Measurements from ENCODE around the gene ANKFN1. TPM values are rescaled to one million over a fixed set of nuclear protein-coding genes. Genes with fewer than 3 reads are reported as not detected.

ANKFN1 gene
- total and polyA plus RNA-seq, 2 of the 13 experiments (the other 11 are each of a cell fraction or from before 2014, with no cell fraction given) = not detected

- TF ChIP-seq TEF (CRISPR knock-in tag; IDR thresholded peaks at IDR 0.05) = no peak
- TF ChIP-seq KMT2A (CRISPR knock-in tag; IDR thresholded peaks at IDR 0.05) = no peak
- no peak for TF ChIP-seq ZFY (CRISPR knock-in tag; IDR thresholded peaks at IDR 0.05)
- no peak for TF ChIP-seq MTA3 (CRISPR knock-in tag; IDR thresholded peaks at IDR 0.05)
- TF ChIP-seq NR1H2 (CRISPR knock-in tag; IDR thresholded peaks at IDR 0.05; ENCODE audit: borderline replicate concordance, low read depth) = no peak
- TF ChIP-seq ZNF597 (CRISPR knock-in tag; IDR thresholded peaks at IDR 0.05) = no peak
- no peak for ATAC-seq
- BruUV-seq (replicated peaks) = no TSS peak
- FAIRE-seq = no peak
- 5% methylated on average over 1 of the region's 1 CpG for WGBS (ENCODE audit: low lambda C conversion rate)
- no peaks in the 10 kb centered on the region for H3K9me3 ChIP-seq (ENCODE audit: low read length)
- H3K4me3 ChIP-seq (replicated peaks in 1 of 3; ENCODE audit: insufficient read depth in 1 of 3, low read depth in 2 of 3, low read length in 3 of 3) = no peak overlapping the region
- in situ Hi-C loops (cut with HindIII; ENCODE audit: extremely low pct_ligation_motif_present, low pct_unique_long_range_greater_than_20kb) = no loop called here
- no peaks in the 10 kb centered on the region for H4K20me1 ChIP-seq (ENCODE audit: insufficient read depth, low read length)
- H3K4me2 ChIP-seq (ENCODE audit: low read depth, low read length) = no peak overlapping the region
- intact Hi-C loops (cut with micrococcal nuclease; ENCODE audit: unreplicated experiment) = no loop called here
- H3K9ac ChIP-seq (ENCODE audit: insufficient read depth, low read depth, low read length) = no peak overlapping the region
- no peaks in the 10 kb centered on the region; a peak in 1 of 5 replicates for H3K27me3 ChIP-seq (ENCODE audit: control insufficient read depth in 1 of 2, insufficient read depth in 2 of 2, low read length in 2 of 2)
- ChIA-PET POLR2A (no interaction called here), CTCF (ENCODE audit: low intra/inter-chr PET ratio, low total read pairs) (no interaction called here)
- H2AFZ ChIP-seq (ENCODE audit: low read length) = no peak overlapping the region
- peaks cover 11% of the 10 kb centered on the region for H3K4me1 ChIP-seq (ENCODE audit: insufficient read depth, low read length)
- no peak overlapping the region for H3K27ac ChIP-seq (ENCODE audit: extremely low read length, insufficient read depth, low read length)
- H3K36me3 ChIP-seq (replicated peaks in 1 of 2; ENCODE audit: control insufficient read depth in 1 of 2, insufficient read depth in 2 of 2, low read length in 2 of 2) = no peaks in the 10 kb centered on the region
- no peak for DNase-seq (ENCODE audit: low spot score)
- H3K79me2 ChIP-seq (ENCODE audit: insufficient read depth, low read length) = no peaks in the 10 kb centered on the region
Observed at GRCh38 chr17:56136301-56136700, 17.0 kb upstream of the ANKFN1 start.

GRCh38 chr17:56141046-56141839, 12.0 kb upstream of the ANKFN1 start:
- no peak for FAIRE-seq
- H3K9me3 ChIP-seq (ENCODE audit: low read length) = no peaks in the 10 kb centered on the region; the same call in 1 of the 2 replicates
- H3K27ac ChIP-seq (ENCODE audit: extremely low read length, insufficient read depth, low read length) = no peak overlapping the region
- intact Hi-C loops (cut with micrococcal nuclease; ENCODE audit: unreplicated experiment) = no loop called here
- WGBS (ENCODE audit: low lambda C conversion rate) = 45% methylated on average over 7 of the region's 7 CpGs
- H3K79me2 ChIP-seq (ENCODE audit: insufficient read depth, low read length) = no peaks in the 10 kb centered on the region
- no peaks in the 10 kb centered on the region for H4K20me1 ChIP-seq (ENCODE audit: insufficient read depth, low read length)
- ChIA-PET CTCF (ENCODE audit: low intra/inter-chr PET ratio, low total read pairs) (no interaction called here), POLR2A (no interaction called here)
- H3K27me3 ChIP-seq (ENCODE audit: control insufficient read depth in 1 of 2, insufficient read depth in 2 of 2, low read length in 2 of 2) = no peaks in the 10 kb centered on the region
- H2AFZ ChIP-seq (ENCODE audit: low read length) = no peak overlapping the region
- no peak for ATAC-seq
- H3K4me3 ChIP-seq (replicated peaks in 1 of 3; ENCODE audit: insufficient read depth in 1 of 3, low read depth in 2 of 3, low read length in 3 of 3) = no peak overlapping the region
- H3K36me3 ChIP-seq (replicated peaks in 1 of 2; ENCODE audit: control insufficient read depth in 1 of 2, insufficient read depth in 2 of 2, low read length in 2 of 2) = no peaks in the 10 kb centered on the region
- H3K9ac ChIP-seq (ENCODE audit: insufficient read depth, low read depth, low read length) = no peak overlapping the region
- in situ Hi-C loops (cut with HindIII; ENCODE audit: extremely low pct_ligation_motif_present, low pct_unique_long_range_greater_than_20kb) = no loop called here
- BruUV-seq (replicated peaks) = no TSS peak
- no peak overlapping the region for H3K4me2 ChIP-seq (ENCODE audit: low read depth, low read length)
- no peak for DNase-seq (ENCODE audit: low spot score)
- TF ChIP-seq TGIF2 (CRISPR knock-in tag; IDR thresholded peaks at IDR 0.05) = no peak
- no peak for TF ChIP-seq ZMYM2 (CRISPR knock-in tag; IDR thresholded peaks at IDR 0.05)
- no peak for TF ChIP-seq ZNF12 (CRISPR knock-in tag; IDR thresholded peaks at IDR 0.05)
- no peak for TF ChIP-seq JARID2 (CRISPR knock-in tag; IDR thresholded peaks at IDR 0.05; ENCODE audit: insufficient replicate concordance)
- TF ChIP-seq SIX4 (CRISPR knock-in tag; IDR thresholded peaks at IDR 0.05) = no peak
- no peaks in the 10 kb centered on the region for H3K4me1 ChIP-seq (ENCODE audit: insufficient read depth, low read length)

Data from HepG2 (cell line).